CD4-positive, alpha-beta T cell (primary cell): ENCODE data around the gene ST8SIA3. TPM values are rescaled to one million over a fixed set of nuclear protein-coding genes. Genes with fewer than 3 reads are reported as not detected.

Experiments used
- ATAC-seq: fragments of 200-7000 bp; cut with Tn5 transposase; one replicate; pipeline ENCODE4 v1.10.0; 2022; ENCODE audit warnings: mild to moderate bottlenecking; ENCODE audit not compliant: poor library complexity
- CTCF ChIA-PET: fragments of 350-600 bp; sonication (Branson Sonifier 250); formaldehyde crosslinking; loops from one replicate; lab custom pipeline; 2021; ENCODE audit warnings: antibody characterized with exemption, inconsistent platforms; lab: Charles Lee
- POLR2A ChIA-PET: fragments of 350-600 bp; sonication (Branson Sonifier 250); formaldehyde crosslinking; loops from one replicate; lab custom pipeline; 2021; ENCODE audit warnings: antibody characterized with exemption, inconsistent platforms; lab: Charles Lee
- DNase-seq, 14 experiments: peaks; one replicate each; pipeline ENCODE4 v3.0.0-alpha.2; 2013 to 2020; ENCODE audit warnings: mixed read lengths in 2 of 14
- H3K27ac ChIP-seq, 2 donors: one replicate each; pipeline versions ENCODE4 v1.5.1 to v1.7.0; 2013; ENCODE audit warnings: low read length in 2 of 2, low read depth in 1 of 2, mild to moderate bottlenecking in 1 of 2
- H3K27me3 ChIP-seq, 2 experiments: 1 replicate in 1 of 2; 2 replicates in 1 of 2; pipeline versions ENCODE4 v1.6.1 to v1.7.0; 2013; ENCODE audit warnings: low read length in 2 of 2, control low read depth in 1 of 2, mild to moderate bottlenecking in 1 of 2, moderate library complexity in 1 of 2; ENCODE audit not compliant: insufficient read depth in 2 of 2, control insufficient read depth in 1 of 2
- H3K36me3 ChIP-seq: one replicate; pipeline ENCODE4 v1.6.1; 2013; ENCODE audit warnings: low read length, control low read depth; ENCODE audit not compliant: insufficient read depth
- H3K4me1 ChIP-seq: one replicate; pipeline ENCODE4 v1.6.1; 2013; ENCODE audit warnings: low read length, control low read depth; ENCODE audit not compliant: insufficient read depth
- H3K4me3 ChIP-seq: one replicate; pipeline ENCODE4 v1.5.1; 2013; ENCODE audit warnings: mild to moderate bottlenecking, low read length, moderate library complexity
- H3K9me3 ChIP-seq, 2 experiments: 1 replicate in 1 of 2; 2 replicates in 1 of 2; pipeline versions ENCODE4 v1.6.1 to v1.7.0; 2013; ENCODE audit warnings: low read length in 2 of 2, mild to moderate bottlenecking in 2 of 2, control low read depth in 1 of 2, moderate library complexity in 1 of 2; ENCODE audit not compliant: control insufficient read depth in 1 of 2, insufficient read depth in 1 of 2
- H3K27ac Mint-ChIP-seq: one replicate; pipeline ENCODE4 v1.8.0; 2020; ENCODE audit warnings: mixed read lengths
- H3K27me3 Mint-ChIP-seq: one replicate; pipeline ENCODE4 v1.8.0; 2021; ENCODE audit warnings: mixed read lengths
- H3K36me3 Mint-ChIP-seq: one replicate; pipeline ENCODE4 v1.8.0; 2021; ENCODE audit warnings: low read depth, mixed read lengths
- H3K4me1 Mint-ChIP-seq: one replicate; pipeline ENCODE4 v1.8.0; 2021; ENCODE audit warnings: low read depth, mixed read lengths
- H3K4me3 Mint-ChIP-seq: one replicate; pipeline ENCODE4 v1.8.0; 2020; ENCODE audit warnings: mild to moderate bottlenecking, mixed read lengths
- H3K9me3 Mint-ChIP-seq: one replicate; pipeline ENCODE4 v1.8.0; 2020; ENCODE audit warnings: mixed read lengths
- intact Hi-C, 2 experiments: fragments of 100-400 bp; cut with DNase I in 1 of 2; cut with micrococcal nuclease in 1 of 2; formaldehyde crosslinking; loops; one replicate each; pipeline versions ENCODE4 v1.15.1 to v1.9.0; 2023 to 2025; cut with DNase I, micrococcal nuclease
- total RNA-seq, 174 experiments: library from RNA in 2 of 174; stranded (reverse) in 2 of 174; gene quantifications; one replicate each; pipeline ENCODE4 v1.2.3 and lab custom pipeline; 2021 to 2026
- TF ChIP-seq, protein P1 (sequence below): fragments of 200-600 bp; IDR thresholded peaks from one replicate; pipeline ENCODE4 v1.8.0; 2022; ENCODE audit warnings: antibody characterized with exemption, mild to moderate bottlenecking

The ST8SIA3 gene
- total RNA-seq, 2 experiments from 2014 or later, result not detected

DNA sequence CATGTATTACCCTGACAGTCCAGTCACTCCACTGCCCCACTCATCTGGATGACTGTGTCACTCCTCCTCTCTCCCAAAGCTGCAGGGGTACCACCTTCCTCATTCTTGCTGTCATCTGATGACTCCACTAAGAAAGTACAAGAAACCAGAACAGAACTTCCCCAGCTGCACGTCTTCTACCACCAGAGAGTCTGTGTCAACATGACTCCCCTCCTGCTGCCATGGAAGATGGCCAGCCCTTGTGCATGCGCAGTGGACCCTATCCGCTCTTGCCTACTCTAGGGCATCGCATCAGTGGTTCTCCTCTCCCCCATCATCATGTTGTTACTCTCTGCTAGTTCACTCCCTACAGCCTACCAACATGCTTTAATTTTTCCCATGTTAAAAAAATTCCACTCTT, 14.5 kb upstream of the ST8SIA3 start:
- Mint-ChIP-seq H3K27me3 (peaks cover 27% of the 10 kb centered on the region), H3K4me1 (no peaks in the 10 kb centered on the region), H3K9me3 (peaks cover 3% of the 10 kb centered on the region), H3K4me3 (no peak overlapping the region), H3K27ac (no peak overlapping the region), H3K36me3 (no peaks in the 10 kb centered on the region)
- POLR2A ChIA-PET, result no interaction called here
- H3K27ac ChIP-seq, result no peak overlapping the region
- peaks cover 0 to 3% of the 10 kb centered on the region in 2 experiments for H3K9me3 ChIP-seq
- H3K4me1 ChIP-seq, result no peaks in the 10 kb centered on the region
- DNase-seq (no peak), ATAC-seq (no peak)
- H3K27me3 ChIP-seq, result peaks cover 0 to 3% of the 10 kb centered on the region in 2 experiments
- TF ChIP-seq, protein P1, sequence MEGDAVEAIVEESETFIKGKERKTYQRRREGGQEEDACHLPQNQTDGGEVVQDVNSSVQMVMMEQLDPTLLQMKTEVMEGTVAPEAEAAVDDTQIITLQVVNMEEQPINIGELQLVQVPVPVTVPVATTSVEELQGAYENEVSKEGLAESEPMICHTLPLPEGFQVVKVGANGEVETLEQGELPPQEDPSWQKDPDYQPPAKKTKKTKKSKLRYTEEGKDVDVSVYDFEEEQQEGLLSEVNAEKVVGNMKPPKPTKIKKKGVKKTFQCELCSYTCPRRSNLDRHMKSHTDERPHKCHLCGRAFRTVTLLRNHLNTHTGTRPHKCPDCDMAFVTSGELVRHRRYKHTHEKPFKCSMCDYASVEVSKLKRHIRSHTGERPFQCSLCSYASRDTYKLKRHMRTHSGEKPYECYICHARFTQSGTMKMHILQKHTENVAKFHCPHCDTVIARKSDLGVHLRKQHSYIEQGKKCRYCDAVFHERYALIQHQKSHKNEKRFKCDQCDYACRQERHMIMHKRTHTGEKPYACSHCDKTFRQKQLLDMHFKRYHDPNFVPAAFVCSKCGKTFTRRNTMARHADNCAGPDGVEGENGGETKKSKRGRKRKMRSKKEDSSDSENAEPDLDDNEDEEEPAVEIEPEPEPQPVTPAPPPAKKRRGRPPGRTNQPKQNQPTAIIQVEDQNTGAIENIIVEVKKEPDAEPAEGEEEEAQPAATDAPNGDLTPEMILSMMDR, result no peak
- CTCF ChIA-PET, result no interaction called here
- intact Hi-C loops, result no loop called here
- H3K36me3 ChIP-seq, result no peaks in the 10 kb centered on the region
- H3K4me3 ChIP-seq, result no peak overlapping the region

DNA sequence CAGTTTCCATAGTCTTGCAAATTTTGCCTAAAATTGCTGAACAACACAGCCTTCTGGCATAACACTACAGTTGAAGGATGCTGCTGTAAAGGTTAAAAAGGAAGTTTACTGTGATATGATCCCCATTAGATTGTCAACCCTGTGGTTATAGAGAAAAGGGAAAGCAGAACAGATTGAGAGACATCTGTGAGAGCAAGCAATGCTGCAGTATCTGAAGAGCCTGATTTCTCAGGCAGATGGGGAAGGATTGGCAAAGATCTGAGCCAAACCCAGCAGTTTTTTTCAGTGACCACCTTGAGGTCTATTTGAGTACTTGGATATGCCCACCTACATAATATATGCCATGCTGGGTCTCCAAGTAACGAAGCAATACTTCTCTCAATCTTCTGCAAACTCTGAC, 8.5 kb upstream of the ST8SIA3 start:
- Histone ChIP-seq H3K27ac (no peak overlapping the region), H3K4me1 (no peaks in the 10 kb centered on the region), H3K4me3 (no peak overlapping the region), H3K9me3 (peaks cover 0 to 6% of the 10 kb centered on the region in 2 experiments), H3K27me3 (no peaks in the 10 kb centered on the region), H3K36me3 (no peaks in the 10 kb centered on the region)
- no peak overlapping the region for H3K4me3 Mint-ChIP-seq
- H3K4me1 Mint-ChIP-seq, result no peaks in the 10 kb centered on the region
- no peak overlapping the region for H3K27ac Mint-ChIP-seq
- DNase-seq, result no peak
- ChIA-PET CTCF (no interaction called here), POLR2A (no interaction called here)
- no peaks in the 10 kb centered on the region for H3K36me3 Mint-ChIP-seq
- H3K27me3 Mint-ChIP-seq, result peaks cover 14% of the 10 kb centered on the region
- no peaks in the 10 kb centered on the region for H3K9me3 Mint-ChIP-seq
- no peak for ATAC-seq
- intact Hi-C loops, result no loop called here
- TF ChIP-seq, protein P1, result no peak

DNA sequence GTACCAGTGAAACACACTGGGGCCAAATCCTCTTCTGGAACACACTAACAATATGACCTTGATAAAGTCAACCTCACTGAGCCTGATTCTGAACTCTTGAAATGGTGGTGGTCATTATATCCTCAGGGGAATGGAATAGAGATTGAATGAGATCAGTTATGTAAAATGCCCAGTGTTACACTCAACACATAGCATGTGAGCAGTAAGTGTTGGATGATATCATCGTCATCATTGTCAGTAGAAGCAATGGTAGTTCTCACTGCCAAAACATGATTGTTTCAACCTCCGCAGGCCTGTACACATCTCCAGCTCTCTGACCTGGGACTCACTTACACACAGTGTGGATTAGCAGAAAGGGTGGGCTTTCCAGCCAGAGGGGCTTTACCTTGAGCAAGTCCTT, 5.5 kb upstream of the ST8SIA3 start:
- H3K4me3 ChIP-seq, result no peak overlapping the region
- TF ChIP-seq, protein P1, result no peak
- peaks cover 11 to 19% of the 10 kb centered on the region in 2 experiments for H3K27me3 ChIP-seq
- H3K27me3 Mint-ChIP-seq, result peaks cover 27% of the 10 kb centered on the region
- intact Hi-C loops, result no loop called here
- DNase-seq (no peak), ATAC-seq (no peak)
- H3K9me3 Mint-ChIP-seq, result no peaks in the 10 kb centered on the region
- H3K27ac ChIP-seq, result no peak overlapping the region
- no peak overlapping the region for H3K27ac Mint-ChIP-seq
- H3K9me3 ChIP-seq, result peaks cover 0 to 6% of the 10 kb centered on the region in 2 experiments
- no peaks in the 10 kb centered on the region for H3K4me1 Mint-ChIP-seq
- no peaks in the 10 kb centered on the region for H3K36me3 Mint-ChIP-seq
- ChIA-PET POLR2A (no interaction called here), CTCF (no interaction called here)
- no peaks in the 10 kb centered on the region for H3K4me1 ChIP-seq
- H3K36me3 ChIP-seq, result no peaks in the 10 kb centered on the region
- no peak overlapping the region for H3K4me3 Mint-ChIP-seq
